ENCODE measurements around the gene KCNJ10. TPM values are rescaled to one million over a fixed set of nuclear protein-coding genes. Genes with fewer than 3 reads are reported as not detected.

KCNJ10 gene
- total and polyA plus RNA-seq, 2 donors (not counting 3 experiments of a cell fraction or from before 2014, with no cell fraction given), result not detected

DNA sequence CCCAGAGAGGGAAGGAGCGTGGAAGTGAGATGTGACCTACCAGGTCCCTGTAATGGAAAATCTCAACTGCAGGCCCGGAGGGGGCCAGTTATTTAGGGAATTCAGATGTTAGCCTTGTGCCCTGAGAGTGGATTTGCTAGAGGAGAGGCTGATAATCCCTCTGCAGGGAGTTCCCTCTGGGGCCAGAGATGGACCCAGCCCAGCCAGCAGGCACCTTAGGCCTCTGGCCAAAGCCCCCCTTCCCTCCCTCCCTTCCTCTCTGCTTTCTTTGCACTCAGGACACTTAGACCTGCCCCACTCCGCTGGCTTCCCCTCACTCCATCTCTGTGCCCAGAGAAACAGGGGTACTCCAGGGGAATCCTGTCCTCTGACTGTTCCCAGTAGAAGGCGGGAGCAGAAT, 44.1 kb upstream of the KCNJ10 start:
- Histone ChIP-seq H2AFZ (ENCODE audit: low read depth, low read length) (no peak overlapping the region), H3K9me1 (replicated peaks; ENCODE audit: control insufficient read depth, extremely low read depth, insufficient read depth, low read length) (no peaks in the 10 kb centered on the region), H3K36me3 (ENCODE audit: control insufficient read depth in 2 of 2, extremely low read depth in 1 of 2, insufficient read depth in 2 of 2, low read length in 2 of 2) (no peaks in the 10 kb centered on the region), H3K9me3 (replicated peaks; ENCODE audit: control insufficient read depth, insufficient read depth, low read length) (no peaks in the 10 kb centered on the region), H4K20me1 (replicated peaks; ENCODE audit: control insufficient read depth, extremely low read depth, insufficient read depth, low read length) (no peaks in the 10 kb centered on the region), H3K4me3 (replicated peaks in 1 of 3; ENCODE audit: insufficient read depth in 1 of 3, low read depth in 1 of 3, low read length in 3 of 3) (no peak overlapping the region), H3K9ac (replicated peaks; ENCODE audit: extremely low read depth, insufficient read depth, low read length) (no peak overlapping the region), H3K27me3 (ENCODE audit: control insufficient read depth in 2 of 2, insufficient read depth in 2 of 2, low read length in 2 of 2) (peaks cover 18 to 24% of the 10 kb centered on the region in 2 experiments), H3K79me2 (ENCODE audit: control insufficient read depth, insufficient read depth, low read length) (no peaks in the 10 kb centered on the region), H3K4me2 (ENCODE audit: insufficient read depth, low read length) (no peak overlapping the region), H3K4me1 (ENCODE audit: control insufficient read depth, extremely low read depth, insufficient read depth, low read length) (no peaks in the 10 kb centered on the region), H3K27ac (ENCODE audit: insufficient read depth, low read depth, low read length) (no peak overlapping the region)
- intact Hi-C loops (cut with micrococcal nuclease), result no loop called here
- BruUV-seq (replicated peaks), result no TSS peak
- POLR2A ChIA-PET, result no interaction called here
- CTCF ChIA-PET, result interaction anchor here (0.9 kb wide), 1 partner anchor 79 kb away, joined by 3 read pairs; no protein-coding TSS in a partner anchor
- FAIRE-seq, result no peak
- no peak for TF ChIP-seq FOS (IDR thresholded peaks at IDR 0.05; ENCODE audit: borderline replicate concordance, insufficient read depth, low read length)
- TF ChIP-seq, protein P1, sequence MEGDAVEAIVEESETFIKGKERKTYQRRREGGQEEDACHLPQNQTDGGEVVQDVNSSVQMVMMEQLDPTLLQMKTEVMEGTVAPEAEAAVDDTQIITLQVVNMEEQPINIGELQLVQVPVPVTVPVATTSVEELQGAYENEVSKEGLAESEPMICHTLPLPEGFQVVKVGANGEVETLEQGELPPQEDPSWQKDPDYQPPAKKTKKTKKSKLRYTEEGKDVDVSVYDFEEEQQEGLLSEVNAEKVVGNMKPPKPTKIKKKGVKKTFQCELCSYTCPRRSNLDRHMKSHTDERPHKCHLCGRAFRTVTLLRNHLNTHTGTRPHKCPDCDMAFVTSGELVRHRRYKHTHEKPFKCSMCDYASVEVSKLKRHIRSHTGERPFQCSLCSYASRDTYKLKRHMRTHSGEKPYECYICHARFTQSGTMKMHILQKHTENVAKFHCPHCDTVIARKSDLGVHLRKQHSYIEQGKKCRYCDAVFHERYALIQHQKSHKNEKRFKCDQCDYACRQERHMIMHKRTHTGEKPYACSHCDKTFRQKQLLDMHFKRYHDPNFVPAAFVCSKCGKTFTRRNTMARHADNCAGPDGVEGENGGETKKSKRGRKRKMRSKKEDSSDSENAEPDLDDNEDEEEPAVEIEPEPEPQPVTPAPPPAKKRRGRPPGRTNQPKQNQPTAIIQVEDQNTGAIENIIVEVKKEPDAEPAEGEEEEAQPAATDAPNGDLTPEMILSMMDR (IDR thresholded peaks at IDR 0.05; ENCODE audit: extremely low read depth in 1 of 2, insufficient read depth in 1 of 2, low read depth in 1 of 2, low read length in 2 of 2), result no peak
- TF ChIP-seq, protein P2, sequence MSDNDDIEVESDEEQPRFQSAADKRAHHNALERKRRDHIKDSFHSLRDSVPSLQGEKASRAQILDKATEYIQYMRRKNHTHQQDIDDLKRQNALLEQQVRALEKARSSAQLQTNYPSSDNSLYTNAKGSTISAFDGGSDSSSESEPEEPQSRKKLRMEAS (IDR thresholded peaks at IDR 0.05; ENCODE audit: insufficient read depth, insufficient read length), result no peak
- dilution Hi-C loops (cut with MboI; ENCODE audit: extremely low pct_ligation_motif_present, low sequenced_read_pairs), result no loop called here
- DNase-seq (ENCODE audit: low read depth, low spot score), result no peak

GRCh38 chr1:160113407-160113806, 43.4 kb upstream of the KCNJ10 start:
- Histone ChIP-seq H3K9ac (replicated peaks; ENCODE audit: extremely low read depth, insufficient read depth, low read length) (no peak overlapping the region), H3K4me1 (ENCODE audit: control insufficient read depth, extremely low read depth, insufficient read depth, low read length) (no peaks in the 10 kb centered on the region), H3K27me3 (ENCODE audit: control insufficient read depth in 2 of 2, insufficient read depth in 2 of 2, low read length in 2 of 2) (peaks cover 18 to 24% of the 10 kb centered on the region in 2 experiments), H3K27ac (ENCODE audit: insufficient read depth, low read depth, low read length) (no peak overlapping the region), H3K9me1 (replicated peaks; ENCODE audit: control insufficient read depth, extremely low read depth, insufficient read depth, low read length) (no peaks in the 10 kb centered on the region), H3K4me2 (ENCODE audit: insufficient read depth, low read length) (no peak overlapping the region), H3K9me3 (replicated peaks; ENCODE audit: control insufficient read depth, insufficient read depth, low read length) (no peaks in the 10 kb centered on the region), H2AFZ (ENCODE audit: low read depth, low read length) (no peak overlapping the region), H4K20me1 (replicated peaks; ENCODE audit: control insufficient read depth, extremely low read depth, insufficient read depth, low read length) (no peaks in the 10 kb centered on the region), H3K4me3 (replicated peaks in 1 of 3; ENCODE audit: insufficient read depth in 1 of 3, low read depth in 1 of 3, low read length in 3 of 3) (no peak overlapping the region), H3K36me3 (ENCODE audit: control insufficient read depth in 2 of 2, extremely low read depth in 1 of 2, insufficient read depth in 2 of 2, low read length in 2 of 2) (no peaks in the 10 kb centered on the region), H3K79me2 (ENCODE audit: control insufficient read depth, insufficient read depth, low read length) (no peaks in the 10 kb centered on the region)
- DNase-seq (ENCODE audit: low read depth, low spot score), result no peak
- BruUV-seq (replicated peaks), result no TSS peak
- TF ChIP-seq, protein P1 (IDR thresholded peaks at IDR 0.05; ENCODE audit: extremely low read depth in 1 of 2, insufficient read depth in 1 of 2, low read depth in 1 of 2, low read length in 2 of 2), result no peak
- no peak for TF ChIP-seq POLR2AphosphoS5 (IDR thresholded peaks at IDR 0.05; ENCODE audit: insufficient read depth, low read depth, low read length)
- no peak for TF ChIP-seq EZH2 (IDR thresholded peaks at IDR 0.05; ENCODE audit: borderline replicate concordance, low read depth, low read length, severe bottlenecking)
- TF ChIP-seq MYC (IDR thresholded peaks at IDR 0.05; ENCODE audit: low read depth, low read length), result no peak
- CTCF ChIA-PET, result no interaction called here
- intact Hi-C loops (cut with micrococcal nuclease), result no loop called here
- no peak for FAIRE-seq
- POLR2A ChIA-PET, result no interaction called here
- dilution Hi-C loops (cut with MboI; ENCODE audit: extremely low pct_ligation_motif_present, low sequenced_read_pairs), result no loop called here

All from endothelial cell of umbilical vein (primary cell).